MM.1S (cell line): Measurements from ENCODE around the gene DENND5B.

Experiments used
- DNase-seq: peaks from one replicate; pipeline ENCODE4 v3.0.0-alpha.2; 2015
- H2AFZ ChIP-seq: fragments of 300-600 bp; sonication (generic); 2 replicates; pipeline ENCODE4 v1.6.0; 2016; ENCODE audit warnings: antibody characterized with exemption, low read length
- H3F3A ChIP-seq: fragments of 300-600 bp; sonication (generic); 2 replicates; pipeline ENCODE4 v1.6.1; 2016; ENCODE audit warnings: mild to moderate bottlenecking, antibody characterized with exemption, low read length, moderate library complexity, mixed read lengths; ENCODE audit not compliant: insufficient read depth
- H3K27ac ChIP-seq: fragments of 300-600 bp; sonication (generic); 2 replicates; pipeline ENCODE4 v1.5.1; 2016; ENCODE audit warnings: mild to moderate bottlenecking, low read length
- H3K27me3 ChIP-seq: fragments of 300-600 bp; sonication (generic); replicated peaks from 2 replicates; pipeline ENCODE4 v1.6.0; 2016; ENCODE audit warnings: low read length; ENCODE audit not compliant: insufficient read depth
- H3K36me3 ChIP-seq: fragments of 300-600 bp; sonication (generic); replicated peaks from 2 replicates; pipeline ENCODE4 v1.6.1; 2016; ENCODE audit warnings: mild to moderate bottlenecking, low read length, mixed read lengths; ENCODE audit not compliant: insufficient read depth
- H3K4me1 ChIP-seq: fragments of 300-600 bp; sonication (generic); 2 replicates; pipeline ENCODE4 v1.6.1; 2016; ENCODE audit warnings: low read length, mixed read lengths
- H3K4me2 ChIP-seq: fragments of 300-600 bp; sonication (generic); 2 replicates; pipeline ENCODE4 v1.6.0; 2016; ENCODE audit warnings: low read depth, low read length
- H3K4me3 ChIP-seq: fragments of 300-600 bp; sonication (generic); 2 replicates; pipeline ENCODE4 v1.5.1; 2016; ENCODE audit warnings: low read length, mixed read lengths
- H3K79me2 ChIP-seq: fragments of 300-600 bp; sonication (generic); 2 replicates; pipeline ENCODE4 v1.6.1; 2016; ENCODE audit warnings: mixed run types, low read length, mixed read lengths
- H3K9ac ChIP-seq: fragments of 300-600 bp; sonication (generic); 2 replicates; pipeline ENCODE4 v1.6.1; 2016; ENCODE audit warnings: low read length, mixed read lengths
- H3K9me2 ChIP-seq: fragments of 300-600 bp; sonication (generic); replicated peaks from 2 replicates; pipeline ENCODE4 v1.6.1; 2016; ENCODE audit warnings: mild to moderate bottlenecking, low read length, mixed read lengths; ENCODE audit not compliant: insufficient read depth
- H3K9me3 ChIP-seq: fragments of 300-600 bp; sonication (generic); replicated peaks from 2 replicates; pipeline ENCODE4 v1.6.1; 2016; ENCODE audit warnings: mild to moderate bottlenecking, low read length, mixed read lengths; ENCODE audit not compliant: insufficient read depth
- H4K20me1 ChIP-seq: fragments of 300-600 bp; sonication (generic); 2 replicates; pipeline ENCODE4 v1.6.1; 2016; ENCODE audit warnings: mild to moderate bottlenecking, low read length, moderate library complexity, mixed read lengths; ENCODE audit not compliant: insufficient read depth
- EZH2 ChIP-seq: fragments of 300-600 bp; sonication (generic); optimal IDR thresholded peaks from 2 replicates; pipeline ENCODE3; 2017; ENCODE audit warnings: low read depth, mild to moderate bottlenecking, antibody characterized with exemption, low read length, mixed read lengths
- EZH2phosphoT487 ChIP-seq: fragments of 300-600 bp; sonication (generic); IDR thresholded peaks from 2 replicates; pipeline ENCODE4 v1.6.1; 2018; ENCODE audit warnings: antibody characterized with exemption, low read length
- TF ChIP-seq, protein P1 (sequence below): fragments of 300-600 bp; sonication (generic); IDR thresholded peaks from 2 replicates; pipeline ENCODE4 v1.5.1; 2016; ENCODE audit warnings: antibody characterized with exemption, low read length, mixed read lengths

DENND5B gene

DNA sequence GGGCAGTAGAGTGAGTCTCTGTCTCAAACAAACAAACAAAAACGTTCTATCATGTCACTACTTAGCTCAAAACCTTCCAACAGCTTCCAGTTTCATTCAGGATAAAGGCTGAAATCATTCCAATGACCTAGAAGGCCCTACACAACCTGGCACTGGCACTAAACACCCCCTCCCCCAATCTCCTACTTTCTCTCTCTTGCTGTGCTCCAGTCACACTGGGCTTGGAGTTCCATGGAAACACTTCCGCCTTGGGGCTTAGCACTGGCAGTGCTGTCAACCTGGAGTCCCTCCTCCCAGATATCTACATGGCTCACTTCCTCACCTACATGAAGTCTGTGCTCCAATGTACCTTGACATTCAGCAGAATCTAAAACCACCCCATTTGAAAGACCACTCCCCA lies 199.9 kb downstream of the DENND5B start:
- H2AFZ ChIP-seq = no peak overlapping the region
- H3K9me3 ChIP-seq = no peaks in the 10 kb centered on the region
- H3K79me2 ChIP-seq = no peaks in the 10 kb centered on the region
- H3F3A ChIP-seq = no peaks in the 10 kb centered on the region
- no peak overlapping the region for H3K9ac ChIP-seq
- H3K4me2 ChIP-seq = no peak overlapping the region
- TF ChIP-seq EZH2phosphoT487 = no peak
- TF ChIP-seq EZH2 = no peak
- TF ChIP-seq, protein P1, sequence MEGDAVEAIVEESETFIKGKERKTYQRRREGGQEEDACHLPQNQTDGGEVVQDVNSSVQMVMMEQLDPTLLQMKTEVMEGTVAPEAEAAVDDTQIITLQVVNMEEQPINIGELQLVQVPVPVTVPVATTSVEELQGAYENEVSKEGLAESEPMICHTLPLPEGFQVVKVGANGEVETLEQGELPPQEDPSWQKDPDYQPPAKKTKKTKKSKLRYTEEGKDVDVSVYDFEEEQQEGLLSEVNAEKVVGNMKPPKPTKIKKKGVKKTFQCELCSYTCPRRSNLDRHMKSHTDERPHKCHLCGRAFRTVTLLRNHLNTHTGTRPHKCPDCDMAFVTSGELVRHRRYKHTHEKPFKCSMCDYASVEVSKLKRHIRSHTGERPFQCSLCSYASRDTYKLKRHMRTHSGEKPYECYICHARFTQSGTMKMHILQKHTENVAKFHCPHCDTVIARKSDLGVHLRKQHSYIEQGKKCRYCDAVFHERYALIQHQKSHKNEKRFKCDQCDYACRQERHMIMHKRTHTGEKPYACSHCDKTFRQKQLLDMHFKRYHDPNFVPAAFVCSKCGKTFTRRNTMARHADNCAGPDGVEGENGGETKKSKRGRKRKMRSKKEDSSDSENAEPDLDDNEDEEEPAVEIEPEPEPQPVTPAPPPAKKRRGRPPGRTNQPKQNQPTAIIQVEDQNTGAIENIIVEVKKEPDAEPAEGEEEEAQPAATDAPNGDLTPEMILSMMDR = no peak
- H3K4me3 ChIP-seq = no peak overlapping the region
- H3K36me3 ChIP-seq = no peaks in the 10 kb centered on the region
- no peak for DNase-seq
- no peaks in the 10 kb centered on the region for H3K9me2 ChIP-seq
- H4K20me1 ChIP-seq = no peaks in the 10 kb centered on the region
- no peaks in the 10 kb centered on the region for H3K27me3 ChIP-seq
- no peak overlapping the region for H3K27ac ChIP-seq
- no peaks in the 10 kb centered on the region for H3K4me1 ChIP-seq

DNA sequence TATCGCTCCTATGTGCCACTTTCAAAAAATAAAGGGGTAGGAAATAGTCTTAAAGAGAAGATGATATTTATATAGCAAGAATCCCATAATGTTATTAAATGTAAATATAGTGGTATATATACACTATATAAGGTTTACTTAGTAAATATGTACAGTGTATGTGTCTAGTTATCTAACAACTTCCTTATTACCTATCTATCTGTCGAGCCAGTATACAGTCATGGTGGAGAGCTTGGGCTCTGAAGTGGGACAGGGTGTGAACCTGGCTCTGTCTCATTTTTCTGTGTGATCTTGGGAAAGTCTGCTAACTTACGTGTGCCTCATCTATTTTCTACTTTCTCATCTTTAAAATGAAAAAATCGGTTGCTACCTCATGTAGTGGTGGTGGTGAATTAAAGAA lies 202.2 kb downstream of the DENND5B start:
- H3K36me3 ChIP-seq = no peaks in the 10 kb centered on the region
- H4K20me1 ChIP-seq = no peaks in the 10 kb centered on the region
- no peaks in the 10 kb centered on the region for H3K27me3 ChIP-seq
- H3F3A ChIP-seq = no peaks in the 10 kb centered on the region
- no peaks in the 10 kb centered on the region for H3K9me2 ChIP-seq
- TF ChIP-seq EZH2phosphoT487 = no peak
- no peak for TF ChIP-seq EZH2
- TF ChIP-seq, protein P1 = no peak
- H3K4me3 ChIP-seq = no peak overlapping the region
- no peak for DNase-seq
- no peak overlapping the region for H2AFZ ChIP-seq
- no peak overlapping the region for H3K27ac ChIP-seq
- no peaks in the 10 kb centered on the region for H3K4me1 ChIP-seq
- no peak overlapping the region for H3K9ac ChIP-seq
- H3K79me2 ChIP-seq = no peaks in the 10 kb centered on the region
- no peak overlapping the region for H3K4me2 ChIP-seq
- H3K9me3 ChIP-seq = no peaks in the 10 kb centered on the region

DNA sequence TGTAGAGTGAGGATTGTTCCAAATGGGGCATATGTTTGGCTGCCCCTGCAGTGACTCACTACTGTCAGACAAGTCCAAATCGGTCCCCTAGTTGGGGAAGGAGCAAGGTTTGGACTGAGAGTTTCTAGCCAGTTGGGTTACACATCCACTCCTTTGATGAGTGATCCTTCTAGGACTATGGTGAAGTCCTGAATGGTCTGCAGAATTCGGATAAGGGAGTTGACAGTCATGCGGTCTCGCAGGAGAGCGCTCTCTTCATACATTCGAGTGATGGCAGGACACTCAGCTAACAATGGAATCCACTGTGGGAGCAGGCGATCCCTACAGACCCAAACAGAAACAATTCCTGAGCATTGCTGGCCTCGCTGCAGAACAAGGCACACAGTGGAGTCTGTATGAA lies 203.5 kb downstream of the DENND5B start:
- Histone ChIP-seq H3K9me3 (no peaks in the 10 kb centered on the region), H3K36me3 (no peaks in the 10 kb centered on the region), H3K27ac (no peak overlapping the region), H3K9me2 (no peaks in the 10 kb centered on the region), H3K27me3 (no peaks in the 10 kb centered on the region), H3K9ac (no peak overlapping the region), H3F3A (no peaks in the 10 kb centered on the region), H3K79me2 (no peaks in the 10 kb centered on the region), H3K4me3 (no peak overlapping the region), H3K4me1 (no peaks in the 10 kb centered on the region), H2AFZ (no peak overlapping the region), H4K20me1 (no peaks in the 10 kb centered on the region), H3K4me2 (no peak overlapping the region)
- no peak for DNase-seq
- TF ChIP-seq EZH2 = no peak
- TF ChIP-seq, protein P1 = no peak

DNA sequence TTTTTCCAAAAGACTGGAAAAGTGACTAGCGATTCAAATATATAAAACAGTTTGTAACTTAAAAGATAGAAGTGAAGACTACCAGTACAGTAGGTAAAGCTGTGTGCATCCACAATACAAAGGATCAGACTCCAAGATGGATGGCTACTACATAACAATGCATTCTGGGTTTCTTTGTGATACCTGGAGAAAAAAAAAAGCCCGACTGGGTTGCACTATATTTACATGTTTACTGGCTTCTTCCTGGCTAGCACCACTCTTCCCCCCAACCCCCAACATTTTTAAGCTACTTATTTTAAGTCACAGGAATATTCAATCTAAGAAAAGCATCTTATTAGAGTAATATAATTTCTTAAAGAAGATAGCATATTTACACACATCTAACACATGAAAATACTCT lies 203.9 kb downstream of the DENND5B start:
- no peak for DNase-seq
- Histone ChIP-seq H3K27me3 (no peaks in the 10 kb centered on the region), H3K9me2 (no peaks in the 10 kb centered on the region), H3K27ac (no peak overlapping the region), H3K4me2 (no peak overlapping the region), H3K4me3 (no peak overlapping the region), H3K9me3 (no peaks in the 10 kb centered on the region), H3K4me1 (no peaks in the 10 kb centered on the region), H3F3A (no peaks in the 10 kb centered on the region), H3K79me2 (no peaks in the 10 kb centered on the region), H3K9ac (no peak overlapping the region), H4K20me1 (no peaks in the 10 kb centered on the region), H3K36me3 (no peaks in the 10 kb centered on the region), H2AFZ (no peak overlapping the region)
- TF ChIP-seq, protein P1 = no peak
- TF ChIP-seq EZH2 (no peak), EZH2phosphoT487 (no peak)
